ENCODE data around the gene SMIM33.
"Not testable (repeated sequence)": the region's sequence is repeated elsewhere in the genome, so short reads cannot be mapped to it uniquely, and the experiment has no call there.

SMIM33 gene

DNA sequence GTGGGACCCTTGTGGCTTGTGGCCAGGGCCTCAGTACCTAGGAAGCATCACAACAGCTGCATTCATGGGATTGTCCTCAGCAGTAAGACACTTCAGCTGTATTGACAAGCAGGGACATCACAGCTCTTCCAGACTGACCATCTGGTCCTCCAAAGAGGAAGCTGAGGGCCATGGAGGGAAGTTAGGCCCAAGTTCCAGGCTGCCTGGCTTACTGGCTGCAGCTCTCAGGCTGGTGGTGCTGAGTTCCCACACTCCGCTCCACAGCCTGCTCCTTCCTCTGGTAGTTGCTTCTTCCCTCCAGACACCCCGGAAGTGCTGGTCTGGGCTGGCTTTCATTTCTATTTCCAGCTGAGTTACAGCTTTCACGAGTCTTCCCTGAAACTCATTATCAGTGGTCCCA lies 17.5 kb downstream of the SMIM33 start:
- Histone ChIP-seq H3K4me1 (ENCODE audit: control insufficient read depth in 1 of 2, insufficient read depth in 2 of 2, low read length in 2 of 2) (peaks cover 9 to 12% of the 10 kb centered on the region in 2 donors), H3K9me3 (ENCODE audit: control insufficient read depth in 1 of 2, low read length in 2 of 2) (no peaks in the 10 kb centered on the region), H3K4me3 (ENCODE audit: low read depth in 1 of 2, low read length in 2 of 2) (no peak overlapping the region), H3K27ac (ENCODE audit: low read length) (no peak overlapping the region), H3K36me3 (ENCODE audit: control insufficient read depth in 1 of 2, insufficient read depth in 2 of 2, low read length in 2 of 2) (no peaks in the 10 kb centered on the region), H3K27me3 (ENCODE audit: low read depth, low read length) (no peaks in the 10 kb centered on the region)

GRCh38 chr5:139492700-139493192 lies 21.9 kb downstream of the SMIM33 start:
- Histone ChIP-seq H3K4me3 (ENCODE audit: low read depth in 1 of 2, low read length in 2 of 2) (no peak overlapping the region), H3K4me1 (ENCODE audit: control insufficient read depth in 1 of 2, insufficient read depth in 2 of 2, low read length in 2 of 2) (peaks cover 8 to 10% of the 10 kb centered on the region in 2 donors), H3K36me3 (ENCODE audit: control insufficient read depth in 1 of 2, insufficient read depth in 2 of 2, low read length in 2 of 2) (no peaks in the 10 kb centered on the region), H3K27me3 (ENCODE audit: low read depth, low read length) (no peaks in the 10 kb centered on the region), H3K9me3 (ENCODE audit: control insufficient read depth in 1 of 2, low read length in 2 of 2) (no peaks in the 10 kb centered on the region), H3K27ac (ENCODE audit: low read length) (no peak overlapping the region)

DNA sequence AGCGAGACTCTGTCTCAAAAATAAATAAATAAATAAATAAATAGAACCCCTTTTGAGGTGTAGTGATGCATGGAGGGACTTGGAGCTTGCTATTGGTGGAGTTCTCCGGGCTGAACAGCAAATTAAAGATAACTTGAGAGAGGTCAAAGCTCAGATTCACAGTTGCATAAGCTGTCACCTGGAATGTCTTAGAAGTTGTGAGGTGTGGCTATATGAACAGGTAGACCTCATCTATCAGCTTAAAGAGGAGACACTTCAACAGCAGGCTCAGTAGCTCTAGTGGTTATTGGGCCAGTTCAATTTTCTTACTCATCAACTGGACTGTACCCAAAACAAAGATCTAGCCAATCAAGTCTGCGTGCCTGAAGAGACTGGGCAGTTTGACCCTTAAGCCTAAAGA lies 23.5 kb downstream of the SMIM33 start:
- no peaks in the 10 kb centered on the region for H3K9me3 ChIP-seq (ENCODE audit: control insufficient read depth in 1 of 2, low read length in 2 of 2)
- H3K4me1 ChIP-seq (ENCODE audit: control insufficient read depth in 1 of 2, insufficient read depth in 2 of 2, low read length in 2 of 2): peaks cover 8 to 10% of the 10 kb centered on the region in 2 donors
- no peak overlapping the region for H3K4me3 ChIP-seq (ENCODE audit: low read depth in 1 of 2, low read length in 2 of 2)
- H3K27me3 ChIP-seq (ENCODE audit: low read depth, low read length): no peaks in the 10 kb centered on the region
- no peak overlapping the region for H3K27ac ChIP-seq (ENCODE audit: low read length)
- H3K36me3 ChIP-seq (ENCODE audit: control insufficient read depth in 1 of 2, insufficient read depth in 2 of 2, low read length in 2 of 2): no peaks in the 10 kb centered on the region

- H3K27ac ChIP-seq (ENCODE audit: low read length): no peak overlapping the region
- H3K36me3 ChIP-seq (ENCODE audit: control insufficient read depth in 1 of 2, insufficient read depth in 2 of 2, low read length in 2 of 2): no peaks in the 10 kb centered on the region
- no peak overlapping the region for H3K4me3 ChIP-seq (ENCODE audit: low read depth in 1 of 2, low read length in 2 of 2)
- H3K4me1 ChIP-seq (ENCODE audit: control insufficient read depth in 1 of 2, insufficient read depth in 2 of 2, low read length in 2 of 2): peaks cover 8 to 10% of the 10 kb centered on the region in 2 donors
- no peaks in the 10 kb centered on the region for H3K27me3 ChIP-seq (ENCODE audit: low read depth, low read length)
- H3K9me3 ChIP-seq (ENCODE audit: control insufficient read depth in 1 of 2, low read length in 2 of 2): no peaks in the 10 kb centered on the region
Measured at GRCh38 chr5:139494832-139495231, 24.0 kb downstream of the SMIM33 start.

DNA sequence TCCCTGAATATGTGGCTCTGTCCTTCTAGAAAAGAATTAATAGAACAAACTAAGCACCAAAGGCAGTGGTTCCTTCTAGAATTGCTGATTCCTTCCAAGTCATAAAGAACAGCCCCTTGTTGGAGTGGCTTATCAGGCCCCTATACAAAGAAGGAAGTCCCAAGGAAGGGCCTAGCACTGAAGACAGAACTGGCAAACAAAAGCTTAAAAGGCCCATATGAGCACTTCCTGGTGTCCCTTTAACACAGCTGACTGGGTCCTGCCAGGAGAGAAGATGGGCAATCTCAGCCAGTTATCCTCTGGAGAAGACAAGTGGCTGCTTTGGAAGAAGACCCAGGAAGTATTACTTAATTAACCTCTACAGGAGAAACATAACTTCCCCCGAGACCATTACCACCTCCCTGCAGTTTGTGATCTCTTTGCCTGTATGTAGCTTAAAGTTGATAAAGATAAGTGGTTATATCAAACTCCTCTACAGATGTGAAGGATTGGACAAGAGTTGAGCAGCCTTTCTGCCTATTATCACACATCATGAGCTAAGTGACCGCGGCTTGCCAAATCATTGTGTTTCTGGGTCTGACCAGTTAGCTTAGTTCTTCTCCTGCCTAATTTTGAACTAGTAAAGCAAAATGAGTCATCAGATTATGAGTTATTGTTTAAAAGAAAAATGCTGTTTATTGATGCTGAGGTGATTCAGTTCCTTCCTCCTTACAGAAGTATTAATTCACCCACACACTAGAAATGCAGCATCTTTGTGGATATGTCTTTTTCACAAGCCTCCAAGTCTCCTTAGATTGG lies 25.0 kb downstream of the SMIM33 start:
- Histone ChIP-seq H3K4me3 (ENCODE audit: low read depth in 1 of 2, low read length in 2 of 2) (no peak overlapping the region), H3K9me3 (ENCODE audit: control insufficient read depth in 1 of 2, low read length in 2 of 2) (no peaks in the 10 kb centered on the region), H3K27ac (ENCODE audit: low read length) (no peak overlapping the region), H3K4me1 (ENCODE audit: control insufficient read depth in 1 of 2, insufficient read depth in 2 of 2, low read length in 2 of 2) (peaks cover 8 to 10% of the 10 kb centered on the region in 2 donors), H3K36me3 (ENCODE audit: control insufficient read depth in 1 of 2, insufficient read depth in 2 of 2, low read length in 2 of 2) (no peaks in the 10 kb centered on the region), H3K27me3 (ENCODE audit: low read depth, low read length) (no peaks in the 10 kb centered on the region)

- H3K4me1 ChIP-seq (ENCODE audit: control insufficient read depth in 1 of 2, insufficient read depth in 2 of 2, low read length in 2 of 2): no peaks in the 10 kb centered on the region
- H3K27ac ChIP-seq (ENCODE audit: low read length): no peak overlapping the region
- no peaks in the 10 kb centered on the region for H3K36me3 ChIP-seq (ENCODE audit: control insufficient read depth in 1 of 2, insufficient read depth in 2 of 2, low read length in 2 of 2)
- no peak overlapping the region for H3K4me3 ChIP-seq (ENCODE audit: low read depth in 1 of 2, low read length in 2 of 2)
- no peaks in the 10 kb centered on the region for H3K9me3 ChIP-seq (ENCODE audit: control insufficient read depth in 1 of 2, low read length in 2 of 2)
- no peaks in the 10 kb centered on the region for H3K27me3 ChIP-seq (ENCODE audit: low read depth, low read length)
Measured at GRCh38 chr5:139501381-139501780, 30.6 kb downstream of the SMIM33 start.

DNA sequence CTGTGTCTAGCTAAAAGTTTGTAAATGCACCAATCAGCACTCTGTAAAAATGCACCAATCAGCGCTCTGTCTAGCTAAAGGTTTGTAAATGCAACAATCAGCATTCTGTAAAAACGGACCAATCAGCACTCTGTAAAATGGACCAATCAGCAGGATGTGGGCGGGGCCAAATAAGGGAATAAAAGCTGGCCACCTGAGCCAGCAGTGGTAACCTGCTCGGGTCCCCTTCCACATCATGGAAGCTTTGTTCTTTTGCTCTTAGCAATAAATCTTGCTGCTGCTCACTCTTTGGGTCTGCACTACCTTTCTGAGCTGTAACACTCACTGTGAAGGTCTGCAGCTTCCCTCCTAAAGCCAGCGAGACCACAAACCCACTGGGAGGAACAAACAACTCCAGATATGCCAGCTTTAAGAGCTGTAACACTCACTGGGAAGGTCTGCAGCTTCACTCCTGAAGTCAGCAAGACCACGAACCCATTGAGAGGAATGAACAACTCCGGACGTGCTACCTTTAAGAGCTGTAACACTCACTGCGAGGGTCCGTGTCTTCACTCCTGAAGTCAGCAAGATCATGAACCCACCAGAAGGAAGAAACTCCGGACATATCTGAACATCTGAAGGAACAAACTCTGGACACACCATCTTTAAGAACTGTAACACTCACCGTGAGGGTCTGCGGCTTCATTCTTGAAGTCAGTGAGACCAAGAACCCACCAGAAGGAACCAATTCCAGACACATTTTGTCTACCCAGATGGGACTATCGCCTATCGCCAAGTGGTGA lies 32.4 kb downstream of the SMIM33 start:
- not testable (repeated sequence) for H3K4me3 ChIP-seq (ENCODE audit: low read depth in 1 of 2, low read length in 2 of 2); H3K4me1 ChIP-seq (ENCODE audit: control insufficient read depth in 1 of 2, insufficient read depth in 2 of 2, low read length in 2 of 2); H3K9me3 ChIP-seq (ENCODE audit: control insufficient read depth in 1 of 2, low read length in 2 of 2); H3K27me3 ChIP-seq (ENCODE audit: low read depth, low read length); H3K27ac ChIP-seq (ENCODE audit: low read length); H3K36me3 ChIP-seq (ENCODE audit: control insufficient read depth in 1 of 2, insufficient read depth in 2 of 2, low read length in 2 of 2)

DNA sequence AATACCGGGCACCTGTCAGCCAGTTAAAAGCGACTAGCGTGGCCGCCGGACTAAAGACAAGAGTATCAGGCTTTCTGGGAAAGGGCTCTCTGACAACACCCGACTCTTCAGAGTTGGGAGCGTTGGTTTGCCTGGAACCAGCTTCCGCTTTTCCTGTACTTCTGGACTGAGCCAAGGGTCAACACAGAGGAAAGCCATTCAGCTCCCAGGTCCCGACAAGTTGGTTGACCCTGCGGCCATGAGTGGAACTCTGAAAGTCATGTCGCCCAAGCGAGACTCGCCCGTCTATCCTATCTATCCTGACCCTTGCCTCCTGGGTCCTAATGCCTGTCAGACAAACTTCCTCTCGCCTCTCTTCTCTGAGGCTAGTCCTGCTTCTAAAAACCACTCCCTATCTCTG lies 33.1 kb downstream of the SMIM33 start:
- not testable (repeated sequence) for H3K36me3 ChIP-seq (ENCODE audit: control insufficient read depth in 1 of 2, insufficient read depth in 2 of 2, low read length in 2 of 2); H3K4me1 ChIP-seq (ENCODE audit: control insufficient read depth in 1 of 2, insufficient read depth in 2 of 2, low read length in 2 of 2); H3K27me3 ChIP-seq (ENCODE audit: low read depth, low read length); H3K27ac ChIP-seq (ENCODE audit: low read length); H3K9me3 ChIP-seq (ENCODE audit: control insufficient read depth in 1 of 2, low read length in 2 of 2); H3K4me3 ChIP-seq (ENCODE audit: low read depth in 1 of 2, low read length in 2 of 2)

GRCh38 chr5:139504722-139505121 lies 33.9 kb downstream of the SMIM33 start:
- H3K27me3 ChIP-seq (ENCODE audit: low read depth, low read length); H3K4me3 ChIP-seq (ENCODE audit: low read depth in 1 of 2, low read length in 2 of 2); H3K36me3 ChIP-seq (ENCODE audit: control insufficient read depth in 1 of 2, insufficient read depth in 2 of 2, low read length in 2 of 2); H3K27ac ChIP-seq (ENCODE audit: low read length); H3K4me1 ChIP-seq (ENCODE audit: control insufficient read depth in 1 of 2, insufficient read depth in 2 of 2, low read length in 2 of 2); H3K9me3 ChIP-seq (ENCODE audit: control insufficient read depth in 1 of 2, low read length in 2 of 2): not testable (repeated sequence)

DNA sequence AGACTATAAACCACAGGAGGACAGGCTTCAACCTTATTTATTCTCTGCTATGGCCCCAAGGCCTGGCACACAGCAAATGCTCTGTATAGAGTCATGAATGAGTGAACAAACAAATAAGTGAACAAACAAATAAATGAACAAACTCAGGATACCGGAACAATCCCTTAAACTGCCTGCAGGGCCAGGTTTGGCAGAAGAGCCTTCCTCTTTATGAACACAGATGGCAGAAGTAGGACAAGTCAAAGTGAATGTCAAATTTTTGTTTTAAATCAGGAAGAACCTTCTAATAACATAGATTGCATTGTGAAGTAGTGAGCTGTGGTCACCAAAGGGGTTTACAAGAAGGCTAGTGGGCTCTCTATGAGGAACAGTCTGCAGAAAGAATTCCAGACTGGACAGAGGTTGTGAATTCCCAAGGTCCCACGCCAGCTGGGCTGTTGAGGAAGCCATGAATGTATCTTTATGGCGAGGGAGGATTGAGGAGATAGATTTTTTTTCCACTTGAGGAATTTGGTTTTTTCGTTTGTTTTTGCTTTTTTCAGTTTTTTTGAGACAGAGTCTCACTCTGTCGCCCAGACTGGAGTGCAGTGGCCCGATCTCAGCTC lies 42.1 kb downstream of the SMIM33 start:
- Histone ChIP-seq H3K9me3 (ENCODE audit: control insufficient read depth in 1 of 2, low read length in 2 of 2) (no peaks in the 10 kb centered on the region), H3K4me1 (ENCODE audit: control insufficient read depth in 1 of 2, insufficient read depth in 2 of 2, low read length in 2 of 2) (no peaks in the 10 kb centered on the region), H3K27me3 (ENCODE audit: low read depth, low read length) (no peaks in the 10 kb centered on the region), H3K27ac (ENCODE audit: low read length) (no peak overlapping the region), H3K4me3 (ENCODE audit: low read depth in 1 of 2, low read length in 2 of 2) (no peak overlapping the region), H3K36me3 (ENCODE audit: control insufficient read depth in 1 of 2, insufficient read depth in 2 of 2, low read length in 2 of 2) (no peaks in the 10 kb centered on the region)

DNA sequence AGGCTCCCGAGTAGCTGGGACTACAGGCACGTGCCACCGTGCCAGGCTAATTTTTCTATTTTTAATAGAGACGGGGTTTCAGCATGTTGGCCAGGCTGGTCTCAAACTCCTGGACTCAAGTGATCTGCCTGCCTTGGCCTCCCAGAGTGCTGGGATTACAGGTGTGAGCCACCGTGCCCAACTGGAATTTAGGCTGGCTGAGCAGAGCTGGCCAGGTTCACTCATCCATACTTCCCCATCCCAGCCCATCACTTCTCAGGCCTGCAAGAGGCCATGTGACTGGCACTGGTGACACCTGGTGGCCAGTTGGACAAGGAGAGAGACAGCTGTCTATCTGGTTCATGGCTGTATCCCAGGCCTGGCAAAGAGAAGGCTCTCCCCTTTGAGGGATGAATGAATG lies 42.6 kb downstream of the SMIM33 start:
- not testable (repeated sequence) for H3K27ac ChIP-seq (ENCODE audit: low read length); H3K36me3 ChIP-seq (ENCODE audit: control insufficient read depth in 1 of 2, insufficient read depth in 2 of 2, low read length in 2 of 2); H3K4me1 ChIP-seq (ENCODE audit: control insufficient read depth in 1 of 2, insufficient read depth in 2 of 2, low read length in 2 of 2); H3K9me3 ChIP-seq (ENCODE audit: control insufficient read depth in 1 of 2, low read length in 2 of 2); H3K27me3 ChIP-seq (ENCODE audit: low read depth, low read length); H3K4me3 ChIP-seq (ENCODE audit: low read depth in 1 of 2, low read length in 2 of 2)
